Regular cardiac myocyte (primary cell): Measurements from ENCODE around the gene GPR18. TPM values are rescaled to one million over a fixed set of nuclear protein-coding genes. Genes with fewer than 3 reads are reported as not detected.

Source experiments
- total RNA-seq: library from RNA; depleted of rRNA; stranded (reverse); fragments of >200 nt; gene quantifications from 2 replicates; pipeline ENCODE4 v1.2.3, GENCODE V29; 2014

The GPR18 gene, protein sequence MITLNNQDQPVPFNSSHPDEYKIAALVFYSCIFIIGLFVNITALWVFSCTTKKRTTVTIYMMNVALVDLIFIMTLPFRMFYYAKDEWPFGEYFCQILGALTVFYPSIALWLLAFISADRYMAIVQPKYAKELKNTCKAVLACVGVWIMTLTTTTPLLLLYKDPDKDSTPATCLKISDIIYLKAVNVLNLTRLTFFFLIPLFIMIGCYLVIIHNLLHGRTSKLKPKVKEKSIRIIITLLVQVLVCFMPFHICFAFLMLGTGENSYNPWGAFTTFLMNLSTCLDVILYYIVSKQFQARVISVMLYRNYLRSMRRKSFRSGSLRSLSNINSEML
- not detected in 2 replicates for total RNA-seq

DNA sequence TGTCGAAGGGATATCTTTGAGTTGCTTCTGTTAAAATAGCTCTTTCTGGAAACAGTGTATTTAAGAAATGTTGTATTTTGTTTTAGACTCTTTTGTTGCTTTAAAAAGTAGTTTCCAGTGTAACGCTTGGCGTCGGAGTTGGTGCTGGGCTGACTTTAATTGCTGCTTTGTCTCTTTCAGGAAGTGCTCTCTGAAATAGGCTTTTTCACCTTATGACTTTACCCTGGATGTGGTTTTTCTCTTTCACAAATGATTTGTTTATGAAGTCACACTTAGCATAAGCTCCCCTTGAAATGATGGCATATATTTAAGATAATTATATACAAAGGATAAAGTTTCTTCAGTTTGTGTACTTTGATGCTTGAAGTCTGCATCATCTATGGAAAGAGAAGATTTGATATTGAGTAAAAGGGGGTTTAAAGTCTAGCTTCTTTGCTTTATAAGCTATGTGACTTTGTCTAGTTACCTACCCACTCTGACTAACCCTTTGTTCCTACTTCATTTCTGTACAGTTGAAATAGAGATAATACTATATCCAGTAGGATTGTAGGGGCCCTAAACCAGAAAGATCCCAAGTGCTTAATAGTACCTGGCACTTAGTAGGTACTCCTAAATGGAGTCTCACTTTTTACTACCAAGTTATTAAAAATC is at the start of gene GPR18:
Gene GPR18, minus strand, starts transcription at position 170 of the 651 bp plus-strand sequence. CDS start 2,507 bp downstream, outside the sequence.

DNA sequence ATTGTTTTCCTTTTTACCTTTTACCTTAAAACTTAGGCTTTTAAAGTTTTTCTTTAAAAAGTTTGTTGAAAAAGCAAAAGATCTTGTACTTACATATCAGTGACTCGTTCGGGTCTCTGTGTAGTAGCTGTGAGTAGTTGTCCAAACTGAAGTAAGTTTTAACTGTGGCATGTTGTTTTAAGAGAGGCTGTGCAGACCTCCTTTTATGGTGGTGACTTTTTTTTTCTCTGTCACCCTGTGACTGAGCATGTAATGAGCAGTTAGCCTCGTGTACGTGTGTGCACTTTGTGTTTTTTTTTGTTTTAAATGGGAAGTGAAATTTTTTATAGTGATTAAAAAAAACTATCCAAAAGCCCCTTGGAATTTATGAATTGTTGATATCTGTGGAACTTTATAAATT is 49.1 kb upstream of the GPR18 start, which contains the start of gene GPR183:
Gene GPR183, minus strand, starts transcription at position 153 of the 400 bp plus-strand sequence. CDS start 11,254 bp downstream, outside the sequence.

Other genes starting within 250 kb of the GPR18 start
- 29.6 and 31.8 TPM in 2 replicates for gene UBAC2, start 57.5 kb downstream of the GPR18 start, total RNA-seq
- 0.19 and 0.28 TPM in 2 replicates for gene GPR183, start 49.0 kb upstream of the GPR18 start, total RNA-seq
- 144 and 190 TPM in 2 replicates for gene TM9SF2, start 243.1 kb upstream of the GPR18 start, total RNA-seq